ENCODE data around the gene MTREX. TPM values are rescaled to one million over a fixed set of nuclear protein-coding genes. Genes with fewer than 3 reads are reported as not detected.
A peak's percentile ranks its signal among the peaks of the same experiment; 100 is the strongest.

MTREX gene
- total and polyA plus RNA-seq, 2 of the 8 experiments (the other 6 are each of a cell fraction or from before 2014, with no cell fraction given) = 16.0 to 130 TPM

- CTCF ChIA-PET (ENCODE audit: partially characterized antibody) = interaction anchor here (0.6 to 1.5 kb wide), 19 partner anchors 9 to 1330 kb away, joined by 3 to 13 read pairs (median 3); no protein-coding TSS in a partner anchor
- H3K23ac ChIP-seq (ENCODE audit: insufficient read length) = no peak overlapping the region
- 45% methylated on average over 2 of the region's 2 CpGs; no CpG with 5 or more reads in 1 of the 2 experiments for WGBS, 2 experiments (ENCODE audit: extremely low coverage in 1 of 2, insufficient coverage in 1 of 2, insufficient read length in 1 of 2, insufficient replicate concordance in 2 of 2, low coverage in 1 of 2, low lambda C conversion rate in 2 of 2, missing lambda C conversion rate in 1 of 2)
- no peak overlapping the region for H3K4ac ChIP-seq (replicated peaks; ENCODE audit: insufficient read length, low read depth, low read length)
- H2BK120ac ChIP-seq (replicated peaks; ENCODE audit: low read depth, low read length) = no peak overlapping the region
- no peaks in the 10 kb centered on the region for H3K9me3 ChIP-seq (ENCODE audit: insufficient read depth in 2 of 2, low read depth in 1 of 2, low read length in 1 of 2)
- FAIRE-seq (peak; percentile 63), DNase-seq (ENCODE audit: low read depth in 1 of 2, low spot score in 2 of 2) (no peak)
- H2AFZ ChIP-seq (ENCODE audit: low read length) = no peak overlapping the region
- H2BK12ac ChIP-seq (ENCODE audit: low read depth, low read length) = no peak overlapping the region
- no peak overlapping the region for H3K56ac ChIP-seq (replicated peaks; ENCODE audit: insufficient read length, low read depth, low read length)
- no peak for TF ChIP-seq SAP30 (IDR thresholded peaks at IDR 0.05; ENCODE audit: insufficient read depth, insufficient replicate concordance, low read length)
- TF ChIP-seq RNF2 (IDR thresholded peaks at IDR 0.05; ENCODE audit: borderline replicate concordance, low read depth, low read length, missing control alignments, poor library complexity, severe bottlenecking) = no peak
- TF ChIP-seq, protein P1, sequence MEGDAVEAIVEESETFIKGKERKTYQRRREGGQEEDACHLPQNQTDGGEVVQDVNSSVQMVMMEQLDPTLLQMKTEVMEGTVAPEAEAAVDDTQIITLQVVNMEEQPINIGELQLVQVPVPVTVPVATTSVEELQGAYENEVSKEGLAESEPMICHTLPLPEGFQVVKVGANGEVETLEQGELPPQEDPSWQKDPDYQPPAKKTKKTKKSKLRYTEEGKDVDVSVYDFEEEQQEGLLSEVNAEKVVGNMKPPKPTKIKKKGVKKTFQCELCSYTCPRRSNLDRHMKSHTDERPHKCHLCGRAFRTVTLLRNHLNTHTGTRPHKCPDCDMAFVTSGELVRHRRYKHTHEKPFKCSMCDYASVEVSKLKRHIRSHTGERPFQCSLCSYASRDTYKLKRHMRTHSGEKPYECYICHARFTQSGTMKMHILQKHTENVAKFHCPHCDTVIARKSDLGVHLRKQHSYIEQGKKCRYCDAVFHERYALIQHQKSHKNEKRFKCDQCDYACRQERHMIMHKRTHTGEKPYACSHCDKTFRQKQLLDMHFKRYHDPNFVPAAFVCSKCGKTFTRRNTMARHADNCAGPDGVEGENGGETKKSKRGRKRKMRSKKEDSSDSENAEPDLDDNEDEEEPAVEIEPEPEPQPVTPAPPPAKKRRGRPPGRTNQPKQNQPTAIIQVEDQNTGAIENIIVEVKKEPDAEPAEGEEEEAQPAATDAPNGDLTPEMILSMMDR (IDR thresholded peaks at IDR 0.05; ENCODE audit: control extremely low read depth in 1 of 3, insufficient read depth in 1 of 3, low read depth in 1 of 3, low read length in 3 of 3) = peak in 2 of 3 experiments; percentile 32 to 39; a peak in 2 of 4 replicates
- TF ChIP-seq RAD21 (IDR thresholded peaks at IDR 0.05 in 1 of 2, conservative IDR thresholded peaks at IDR 0.05 in 1 of 2; ENCODE audit: low read depth in 2 of 2, low read length in 2 of 2) = peak; percentile 30 to 37; a peak in 3 of 4 replicates
- TF ChIP-seq PHF8 (conservative IDR thresholded peaks at IDR 0.05; ENCODE audit: low read depth, low read length) = no peak
- no peak for TF ChIP-seq NANOG (IDR thresholded peaks at IDR 0.05; ENCODE audit: insufficient read depth, low read depth, low read length, poor library complexity, severe bottlenecking)
- H3K14ac ChIP-seq (ENCODE audit: insufficient read length) = no peak overlapping the region
- no peaks in the 10 kb centered on the region for H4K20me1 ChIP-seq (replicated peaks in 1 of 2; ENCODE audit: control insufficient read depth in 1 of 2, insufficient read depth in 2 of 2, low read length in 2 of 2)
- H4K8ac ChIP-seq (ENCODE audit: extremely low read depth, insufficient read depth, low read length) = no peak overlapping the region
- H3K79me2 ChIP-seq (ENCODE audit: control insufficient read depth in 1 of 2, insufficient read depth in 2 of 2, low read length in 2 of 2) = no peaks in the 10 kb centered on the region
- H3K18ac ChIP-seq (ENCODE audit: extremely low read depth, low read length) = no peak overlapping the region
- H3K4me3 ChIP-seq (ENCODE audit: extremely low read depth in 1 of 4, insufficient read depth in 2 of 4, low read depth in 3 of 4, low read length in 4 of 4) = no peak overlapping the region
- no peak overlapping the region for H2BK15ac ChIP-seq (ENCODE audit: low read length)
- H3K27ac ChIP-seq (ENCODE audit: low read depth, low read length) = no peak overlapping the region
- no peak overlapping the region for H2BK5ac ChIP-seq (ENCODE audit: low read depth, low read length)
- H3K4me1 ChIP-seq (replicated peaks in 1 of 4; ENCODE audit: control insufficient read depth in 3 of 4, insufficient read depth in 4 of 4, low read length in 3 of 4) = no peaks in the 10 kb centered on the region
- H2BK20ac ChIP-seq (ENCODE audit: low read length) = no peak overlapping the region
- no peak overlapping the region for H2AK5ac ChIP-seq (ENCODE audit: low read depth, low read length)
- no peaks in the 10 kb centered on the region for H3K79me1 ChIP-seq (ENCODE audit: low read depth, low read length)
- peaks cover 0 to 50% (median 14%) of the 10 kb centered on the region in 4 experiments; a peak in 6 of 8 replicates for H3K36me3 ChIP-seq (ENCODE audit: control insufficient read depth in 2 of 4, insufficient read depth in 4 of 4, low read length in 3 of 4)
- no peak overlapping the region for H4K91ac ChIP-seq (replicated peaks; ENCODE audit: insufficient read length, low read length)
- H4K5ac ChIP-seq (ENCODE audit: insufficient read length, low read depth, low read length) = no peak overlapping the region
- POLR2A ChIA-PET (ENCODE audit: partially characterized antibody) = interaction anchor here (0.9 kb wide), 1 partner anchor 9 kb away, joined by 3 read pairs; no protein-coding TSS in a partner anchor
- H3K27me3 ChIP-seq (replicated peaks in 1 of 4; ENCODE audit: control insufficient read depth in 3 of 4, extremely low read depth in 1 of 4, insufficient read depth in 3 of 4, low read length in 3 of 4) = no peaks in the 10 kb centered on the region
- H3K23me2 ChIP-seq (ENCODE audit: low read depth, low read length) = no peaks in the 10 kb centered on the region
- no peak overlapping the region for H3K4me2 ChIP-seq (ENCODE audit: insufficient read depth in 1 of 2, low read depth in 2 of 2, low read length in 2 of 2)
- H3K9ac ChIP-seq (replicated peaks in 1 of 4; ENCODE audit: extremely low read depth in 1 of 4, low read depth in 3 of 4, low read length in 3 of 4) = no peak overlapping the region
Observed at GRCh38 chr5:55402199-55402598, 94.4 kb downstream of the MTREX start.
